ENCODE measurements around the gene FAR1.
"Not testable (repeated sequence)": the region's sequence is repeated elsewhere in the genome, so short reads cannot be mapped to it uniquely, and the experiment has no call there.

The FAR1 gene

GRCh38 chr11:13668102-13668956 is at the start of gene FAR1:
Gene FAR1 (plus strand): TSS chr11:13668668. CDS start chr11:13694766, 26,098 bp downstream.
- DNase-seq: peak; percentile 90 to 94 (median 92)

GRCh38 chr11:13620063-13620462 is 48.4 kb upstream of the FAR1 start:
- DNase-seq: no peak

- DNase-seq: not testable (repeated sequence)
Measured at GRCh38 chr11:13626818-13627217, 41.6 kb upstream of the FAR1 start.

GRCh38 chr11:13628634-13629033 is 39.8 kb upstream of the FAR1 start:
- not testable (repeated sequence) for DNase-seq

GRCh38 chr11:13629779-13630178 is 38.7 kb upstream of the FAR1 start:
- no peak for DNase-seq

- no peak for DNase-seq
Measured at GRCh38 chr11:13635290-13635689, 33.2 kb upstream of the FAR1 start.

GRCh38 chr11:13635804-13636203 is 32.7 kb upstream of the FAR1 start:
- DNase-seq: no peak

GRCh38 chr11:13637125-13638069 is 31.1 kb upstream of the FAR1 start:
- no peak for DNase-seq

GRCh38 chr11:13638422-13638821 is 30.0 kb upstream of the FAR1 start:
- DNase-seq: no peak

- no peak for DNase-seq
Measured at GRCh38 chr11:13644997-13645687, 23.3 kb upstream of the FAR1 start.

- no peak for DNase-seq
Measured at GRCh38 chr11:13647391-13647790, 21.1 kb upstream of the FAR1 start.

- DNase-seq: no peak
Measured at GRCh38 chr11:13649619-13650018, 18.8 kb upstream of the FAR1 start.

GRCh38 chr11:13651515-13651914 is 17.0 kb upstream of the FAR1 start:
- DNase-seq: not testable (repeated sequence)

- DNase-seq: no peak
Measured at GRCh38 chr11:13661074-13661623, 7.3 kb upstream of the FAR1 start.

GRCh38 chr11:13663631-13664071 is 4.8 kb upstream of the FAR1 start:
- DNase-seq: no peak

GRCh38 chr11:13664351-13664750 is 4.1 kb upstream of the FAR1 start:
- DNase-seq: no peak

- DNase-seq: no peak
Measured at GRCh38 chr11:13666708-13667107, 1.8 kb upstream of the FAR1 start.

GRCh38 chr11:13667245-13667644 is 1.2 kb upstream of the FAR1 start:
- no peak for DNase-seq

- no peak for DNase-seq
Measured at GRCh38 chr11:13667795-13668101, 720 bp upstream of the FAR1 start.

- DNase-seq: peak in 3 of 4 experiments; percentile 29 to 39 (median 30)
Measured at GRCh38 chr11:13668957-13669521, 571 bp downstream of the FAR1 start.

GRCh38 chr11:13669544-13670488 is 1.3 kb downstream of the FAR1 start:
- DNase-seq: no peak
